Effector CD4-positive, alpha-beta T cell (primary cell): ENCODE results near the gene FAM186B.
"Not testable (repeated sequence)": the region's sequence is repeated elsewhere in the genome, so short reads cannot be mapped to it uniquely, and the experiment has no call there.

ENCODE experiments used
- DNase-seq: peaks from one replicate; pipeline ENCODE4 v3.0.0-alpha.2; 2020

FAM186B gene

DNA sequence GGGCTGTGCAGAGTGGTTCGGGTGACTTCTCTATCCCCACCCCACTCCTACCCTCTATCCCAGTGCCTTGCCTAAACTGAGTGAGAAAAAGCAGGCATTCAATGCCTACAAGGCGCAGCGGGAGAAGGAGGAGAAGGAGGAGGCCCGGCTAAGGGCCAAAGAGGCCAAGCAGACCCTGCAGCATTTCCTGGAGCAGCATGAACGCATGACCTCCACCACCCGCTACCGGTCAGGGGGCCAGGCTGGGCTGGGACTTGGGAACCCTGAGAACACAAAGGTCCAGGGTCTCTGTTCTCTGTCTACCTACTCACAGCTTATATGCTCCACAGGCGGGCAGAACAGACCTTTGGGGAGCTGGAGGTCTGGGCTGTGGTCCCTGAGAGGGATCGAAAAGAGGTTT, 29.6 kb upstream of the FAM186B start:
- DNase-seq = no peak

GRCh38 chr12:49633703-49634345, 28.4 kb upstream of the FAM186B start:
- DNase-seq = no peak

DNA sequence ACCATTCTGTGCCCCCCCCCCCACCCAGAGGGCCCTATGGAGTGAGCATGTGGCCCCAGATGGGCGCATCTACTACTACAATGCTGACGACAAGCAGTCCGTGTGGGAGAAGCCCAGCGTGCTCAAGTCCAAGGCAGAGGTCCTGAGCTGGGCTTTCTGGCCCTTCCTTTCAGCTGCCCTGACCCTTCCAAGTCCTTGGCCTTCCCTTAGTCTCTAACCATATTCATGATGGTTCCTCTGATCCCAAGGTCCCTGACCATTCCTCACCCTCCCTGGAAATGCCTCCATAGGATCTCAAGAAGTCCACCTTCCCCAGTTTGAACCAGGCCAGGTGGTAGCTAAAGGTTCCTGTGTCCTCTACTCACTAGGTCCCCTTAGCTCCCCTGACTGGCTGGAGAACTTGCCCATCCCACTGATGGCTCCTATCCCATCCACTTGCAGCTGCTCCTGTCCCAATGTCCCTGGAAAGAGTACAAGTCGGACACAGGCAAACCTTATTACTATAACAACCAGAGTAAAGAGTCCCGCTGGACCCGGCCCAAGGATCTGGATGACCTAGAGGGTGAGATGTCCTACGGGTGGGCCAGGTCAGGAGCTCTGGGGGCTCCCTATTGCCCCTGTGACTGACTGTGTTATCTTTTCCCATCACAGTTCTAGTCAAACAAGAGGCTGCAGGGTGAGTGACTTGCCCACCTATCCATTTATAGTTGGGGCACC, 27.7 kb upstream of the FAM186B start:
- no peak for DNase-seq

DNA sequence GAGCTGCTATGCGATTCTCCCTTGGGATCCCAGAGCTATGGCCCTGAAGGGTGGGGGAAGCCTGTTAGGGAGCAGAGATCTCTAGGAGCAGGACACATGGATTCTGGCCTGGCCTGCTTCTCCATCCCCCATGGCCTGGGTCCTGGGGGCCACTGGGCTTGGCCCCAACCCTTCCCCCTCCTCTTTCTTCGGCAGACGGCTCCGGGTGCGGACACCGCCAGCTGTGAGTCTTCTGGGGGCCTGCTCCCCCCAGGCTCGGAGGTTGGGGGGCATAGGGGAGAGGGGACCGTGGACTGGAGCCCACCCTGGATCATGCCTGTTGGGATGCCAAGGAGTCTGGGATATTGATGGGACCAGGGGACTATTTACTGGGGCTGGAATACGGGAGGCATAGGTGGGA, 27.0 kb upstream of the FAM186B start:
- no peak for DNase-seq

- DNase-seq = no peak
Measured at GRCh38 chr12:49631336-49631907, 26.0 kb upstream of the FAM186B start.

DNA sequence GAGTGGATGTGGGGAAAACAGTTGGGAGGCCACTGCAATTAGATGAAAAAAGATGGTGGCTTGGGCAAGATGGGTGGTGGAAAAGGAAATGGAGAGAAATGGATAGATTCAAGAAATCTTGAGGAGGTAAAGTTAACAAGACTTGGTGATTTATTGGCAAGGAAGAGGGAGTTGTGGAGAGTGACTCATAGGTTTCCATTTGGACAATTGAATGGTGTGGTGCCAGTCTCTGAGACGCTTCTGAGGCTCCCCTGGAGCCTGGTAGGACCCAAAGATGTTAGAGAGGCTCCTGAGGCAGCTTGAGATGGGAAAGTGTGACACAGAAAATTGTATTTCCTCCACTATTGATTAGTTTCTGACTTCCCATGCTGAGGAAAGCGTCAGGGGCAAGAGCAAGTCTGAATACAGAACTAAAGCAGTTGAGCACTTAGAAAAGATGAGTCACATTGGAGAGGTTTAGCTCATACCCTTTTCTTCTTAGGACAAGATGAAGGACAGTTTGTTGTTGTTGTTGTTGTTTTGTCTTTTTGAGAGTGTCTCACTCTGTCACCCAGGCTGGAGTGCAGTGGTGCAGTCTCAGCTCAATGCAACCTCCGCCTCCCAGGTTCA, 22.4 kb upstream of the FAM186B start:
- DNase-seq = no peak

DNA sequence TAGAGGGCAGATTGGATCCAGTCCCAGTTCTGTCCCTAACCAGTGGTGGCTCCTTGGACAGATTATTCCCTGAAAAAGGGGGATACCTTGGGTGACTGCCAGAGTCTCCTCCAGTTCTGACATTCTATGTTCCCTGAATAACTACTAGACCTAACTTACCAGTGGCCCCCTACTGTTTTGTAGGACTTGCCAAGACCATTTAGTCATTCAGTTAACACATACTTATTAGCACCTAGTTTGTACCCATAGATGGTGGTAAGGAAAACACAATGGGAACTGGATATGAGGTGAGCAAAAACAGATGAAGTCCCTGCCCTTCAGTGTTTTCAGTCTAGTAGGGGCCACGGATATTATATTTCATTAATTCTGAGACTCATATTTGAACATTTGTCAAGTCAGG, 21.4 kb upstream of the FAM186B start:
- DNase-seq = no peak

DNA sequence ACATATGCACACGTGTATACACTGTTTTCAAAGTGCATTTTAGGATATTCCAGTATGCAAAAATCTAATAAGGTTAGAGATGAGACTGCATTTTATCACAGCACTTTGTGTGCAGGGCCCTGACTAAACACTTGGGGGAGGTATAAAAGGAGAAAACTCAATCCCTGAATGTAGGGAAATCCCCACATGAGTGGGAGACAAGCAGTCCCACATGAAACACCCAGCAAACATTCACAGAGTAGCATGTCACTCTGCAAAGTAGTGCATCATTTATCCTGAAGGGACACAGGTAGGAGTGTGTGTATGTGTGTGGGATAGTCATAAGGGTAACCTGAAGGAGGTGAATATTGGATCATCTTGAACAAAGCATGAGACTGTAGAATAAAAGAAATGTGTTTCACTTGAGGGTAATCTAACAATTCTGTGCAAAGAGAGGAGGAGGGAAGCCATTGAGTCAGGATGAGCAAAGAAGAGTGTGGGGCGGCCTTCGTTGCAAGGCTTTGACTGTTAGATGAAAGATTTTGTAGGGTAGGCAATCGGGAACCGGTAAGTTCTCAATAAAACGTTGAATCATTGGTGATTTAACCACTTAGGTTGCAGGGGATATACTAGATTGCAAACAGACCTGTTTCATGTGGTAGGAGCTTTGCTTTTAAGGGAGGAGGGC, 20.9 kb upstream of the FAM186B start:
- DNase-seq = no peak

DNA sequence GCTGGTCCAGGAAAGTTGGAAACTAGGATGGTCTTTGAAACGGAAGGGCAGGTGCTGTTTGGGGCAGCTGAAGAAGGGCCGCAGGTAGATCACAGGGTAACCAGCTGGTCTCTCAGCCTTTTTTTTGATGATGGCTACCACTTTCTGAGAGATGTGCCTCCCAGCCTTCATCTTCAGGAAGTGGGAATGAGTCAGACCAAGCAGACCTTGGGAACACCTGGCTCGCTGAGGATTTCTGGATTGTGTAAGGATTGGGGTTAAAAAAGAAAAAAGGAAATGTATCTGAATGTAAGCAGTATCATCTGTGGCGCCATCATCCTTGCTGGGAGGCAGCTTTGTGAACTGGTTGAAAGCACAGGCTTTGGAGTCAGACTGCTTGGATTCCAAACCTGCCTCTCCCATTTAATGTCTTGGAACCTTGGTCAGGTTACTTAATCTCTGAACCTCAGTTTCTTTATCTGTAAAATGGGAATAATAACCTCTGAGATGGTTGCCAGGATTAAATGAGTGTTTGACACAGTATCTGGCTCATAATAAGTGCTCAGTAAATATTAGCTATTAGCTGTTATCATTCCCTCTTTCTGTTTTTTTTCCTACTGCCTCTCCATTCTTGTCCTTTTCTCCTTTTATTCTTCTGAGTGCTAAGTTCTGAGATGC, 19.6 kb upstream of the FAM186B start:
- DNase-seq = no peak

DNA sequence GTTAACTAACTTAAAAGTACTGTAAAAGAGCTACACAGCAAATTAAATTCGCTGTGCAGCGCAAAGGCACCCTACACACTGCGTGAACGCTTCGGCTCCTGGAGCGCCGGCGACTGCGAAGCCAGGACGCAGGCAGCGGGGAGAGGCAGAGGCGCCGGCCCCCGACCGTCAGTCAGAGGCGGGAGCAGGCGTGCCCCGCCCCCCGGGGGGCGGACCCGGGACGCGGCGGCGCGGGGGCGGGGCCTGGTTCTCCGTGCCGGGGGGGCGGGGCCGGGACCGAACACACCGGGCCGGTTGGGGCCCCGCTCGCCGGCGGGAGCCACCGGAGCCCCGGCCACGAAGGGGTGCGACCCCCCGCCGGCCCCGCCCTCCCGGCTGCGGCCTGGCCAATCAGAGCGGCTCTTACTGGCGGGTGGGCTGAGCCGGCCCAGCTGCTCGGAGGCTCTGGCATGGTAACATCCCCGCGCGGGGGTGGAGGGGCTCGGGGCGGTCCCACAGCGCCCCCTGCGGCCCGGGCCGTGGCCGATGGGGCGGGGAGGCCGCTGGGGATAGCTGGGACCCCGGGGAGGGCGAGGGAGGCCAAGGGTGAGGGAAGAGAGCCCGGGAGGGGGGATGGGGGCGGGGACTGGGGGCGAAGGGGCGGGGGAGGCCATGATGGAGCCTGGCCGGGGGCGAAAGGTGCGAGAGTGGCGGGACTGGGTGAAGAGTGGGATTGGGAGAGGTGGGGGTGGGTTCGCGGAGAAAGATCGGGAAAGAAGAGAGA, 17.9 kb upstream of the FAM186B start, which contains the start of gene PRPF40B:
PRPF40B (plus strand) TSS at position 420 of the 763 bp plus-strand sequence; CDS start at position 450, 30 bp downstream.
- DNase-seq = peak; percentile 79

DNA sequence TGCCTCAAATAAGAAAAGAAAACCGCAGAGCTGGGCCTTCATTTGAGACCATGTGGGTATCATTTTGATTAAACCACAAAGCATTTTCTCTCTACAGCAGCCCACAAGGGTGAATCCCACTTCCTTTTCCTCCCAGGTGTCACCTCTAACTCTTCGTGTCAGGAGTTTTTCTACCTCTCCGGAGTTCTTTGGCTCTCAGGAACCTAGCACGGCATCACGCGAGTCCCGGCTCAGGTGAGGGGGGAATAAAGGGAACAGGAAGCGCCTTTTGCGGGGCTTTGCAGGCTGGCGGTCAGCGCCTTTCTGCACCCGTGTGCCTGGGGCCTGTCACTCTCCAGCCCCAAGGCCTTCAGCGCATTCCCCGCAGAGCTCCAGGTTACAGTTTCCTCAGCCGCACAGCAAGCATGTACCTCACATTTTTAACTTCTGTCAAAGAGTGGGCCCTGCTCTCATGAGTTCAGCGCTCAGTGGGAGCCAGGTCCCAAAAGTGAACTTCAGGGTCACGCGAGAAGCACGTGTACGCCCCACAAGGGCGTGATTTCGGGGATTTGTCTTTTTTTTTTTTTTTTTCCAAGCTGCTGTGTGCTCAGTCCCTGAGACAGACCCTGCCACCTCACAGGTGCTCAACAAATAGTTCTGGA, 17.2 kb upstream of the FAM186B start:
- peak; percentile 33 for DNase-seq

DNA sequence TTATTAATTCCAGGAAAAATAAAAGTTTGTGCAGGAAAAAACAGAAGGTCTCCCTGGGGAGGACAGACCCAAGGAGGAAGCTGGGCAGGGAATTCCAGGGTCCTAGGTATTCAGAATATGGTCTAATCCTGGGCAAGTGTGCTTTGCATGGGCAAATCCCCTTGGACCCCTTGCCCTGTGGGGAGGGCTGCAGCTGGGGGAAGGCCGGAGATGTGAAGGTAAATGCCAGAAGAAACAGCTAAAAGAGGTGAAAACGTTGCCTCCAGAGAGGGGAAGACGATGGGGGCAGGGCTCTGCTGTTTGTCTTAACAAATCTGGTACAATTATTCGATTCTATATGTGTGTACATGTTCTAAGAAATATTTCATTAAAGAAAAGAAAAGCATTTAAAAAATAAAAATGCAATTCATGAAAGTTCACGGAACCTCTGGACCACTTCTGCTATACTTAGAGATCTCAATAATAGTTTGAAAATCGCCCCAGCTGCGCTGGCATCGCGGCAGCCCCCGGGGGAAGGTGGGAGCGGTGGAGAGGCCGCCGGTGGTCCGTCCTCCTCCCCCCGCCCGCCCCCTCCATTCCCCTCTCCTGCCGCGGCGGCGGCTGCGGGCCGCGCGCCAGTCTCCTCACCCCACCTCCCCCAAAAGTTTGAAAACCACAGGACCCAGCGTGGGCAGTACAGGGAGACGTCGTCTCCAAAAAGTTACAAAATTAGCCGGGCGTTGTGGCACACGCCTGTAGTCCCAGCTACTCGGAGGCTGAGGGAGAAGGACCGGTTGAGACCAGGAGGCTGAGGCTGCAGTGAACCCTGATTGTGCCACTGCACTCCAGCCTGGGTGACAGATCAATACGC, 16.4 kb upstream of the FAM186B start:
- DNase-seq = no peak

DNA sequence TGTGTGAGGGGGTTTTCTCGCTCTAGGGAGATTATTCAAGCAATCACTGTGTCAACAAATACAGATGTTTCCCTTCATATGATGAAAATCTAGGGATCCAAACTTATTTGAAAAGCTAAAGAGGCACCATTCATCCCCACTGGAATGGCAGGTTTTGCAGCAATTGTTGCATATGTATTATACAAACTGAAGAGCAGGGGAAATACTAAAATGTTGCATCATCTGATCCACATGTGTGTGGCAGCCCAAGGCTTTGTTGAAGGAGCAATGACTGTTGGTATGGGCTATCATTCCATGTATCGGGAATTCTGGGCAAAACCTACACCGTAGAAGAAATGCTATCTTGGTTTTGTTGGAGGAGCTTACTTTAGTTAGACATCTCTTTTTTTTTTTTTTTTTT, 13.8 kb upstream of the FAM186B start:
- DNase-seq = no peak

- no peak for DNase-seq
Measured at GRCh38 chr12:49618576-49618975, 13.1 kb upstream of the FAM186B start.

GRCh38 chr12:49616533-49617219, 11.2 kb upstream of the FAM186B start:
- no peak for DNase-seq

DNA sequence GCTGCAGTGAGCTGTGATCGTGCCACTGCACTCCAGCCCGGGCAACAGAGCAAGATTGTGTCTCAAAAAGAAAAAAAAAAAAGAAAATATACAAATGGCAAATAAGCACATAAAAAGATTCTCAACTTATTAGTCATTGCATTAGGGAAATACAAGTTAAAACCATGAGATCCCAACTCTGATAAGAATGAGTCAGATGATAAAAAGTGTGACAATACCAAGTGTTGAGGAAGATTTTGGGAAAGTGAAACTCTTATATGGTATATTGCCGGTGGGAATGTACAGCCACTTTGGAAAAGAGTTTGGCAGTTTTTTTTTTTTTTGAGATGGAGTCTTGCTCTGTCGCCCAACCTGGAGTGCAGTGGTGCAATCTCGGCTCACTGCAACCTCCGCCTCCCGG, 10.3 kb upstream of the FAM186B start:
- DNase-seq = no peak

GRCh38 chr12:49612210-49612609, 6.8 kb upstream of the FAM186B start:
- no peak for DNase-seq

DNA sequence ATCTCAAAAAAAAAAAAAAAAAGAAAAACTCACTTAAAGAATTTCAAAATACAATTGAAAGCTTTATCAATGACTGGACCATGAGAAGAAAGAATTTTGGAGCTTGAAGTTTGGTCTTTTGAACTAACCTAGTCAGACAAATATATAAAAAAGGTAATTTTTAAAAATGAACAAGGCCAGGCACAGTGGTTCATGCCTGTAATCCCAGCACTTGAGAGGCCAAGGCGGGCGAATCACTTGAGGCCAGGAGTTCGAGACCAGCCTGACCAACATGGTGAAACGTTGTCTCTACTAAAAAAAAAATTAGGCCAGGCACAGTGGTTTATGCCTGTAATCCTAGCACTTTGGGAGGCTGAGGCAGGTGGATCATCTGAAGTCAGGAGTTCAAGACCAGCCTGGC, 5.3 kb upstream of the FAM186B start:
- not testable (repeated sequence) for DNase-seq

DNA sequence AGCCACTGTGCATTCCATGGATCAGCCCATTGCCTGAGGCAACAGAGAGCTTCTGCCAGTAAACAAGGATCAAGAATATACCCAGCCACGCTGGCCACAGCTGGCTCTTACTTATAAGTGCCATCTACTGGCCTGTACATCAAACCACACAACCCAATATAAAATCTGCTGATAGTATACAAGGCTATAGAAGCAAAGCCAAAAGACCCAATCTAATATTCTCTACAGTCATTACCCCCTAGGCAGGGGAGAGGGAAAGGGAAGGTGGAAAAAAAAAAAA, 4.4 kb upstream of the FAM186B start:
- DNase-seq = no peak
